Stimulated activated CD4-positive, alpha-beta T cell treated with anti-CD3 and anti-CD28 coated beads, Interleukin-2, amount 100 ng/mL, for 4 hours (primary cell): Measurements from ENCODE around the gene COA4.
A peak's percentile ranks its signal among the peaks of the same experiment; 100 is the strongest.
"Not testable (repeated sequence)": the region's sequence is repeated elsewhere in the genome, so short reads cannot be mapped to it uniquely, and the experiment has no call there.

Experiments
- DNase-seq: peaks from one replicate; pipeline ENCODE4 v3.0.0-alpha.2; 2020; ENCODE audit warnings: low read depth

COA4 gene

DNA sequence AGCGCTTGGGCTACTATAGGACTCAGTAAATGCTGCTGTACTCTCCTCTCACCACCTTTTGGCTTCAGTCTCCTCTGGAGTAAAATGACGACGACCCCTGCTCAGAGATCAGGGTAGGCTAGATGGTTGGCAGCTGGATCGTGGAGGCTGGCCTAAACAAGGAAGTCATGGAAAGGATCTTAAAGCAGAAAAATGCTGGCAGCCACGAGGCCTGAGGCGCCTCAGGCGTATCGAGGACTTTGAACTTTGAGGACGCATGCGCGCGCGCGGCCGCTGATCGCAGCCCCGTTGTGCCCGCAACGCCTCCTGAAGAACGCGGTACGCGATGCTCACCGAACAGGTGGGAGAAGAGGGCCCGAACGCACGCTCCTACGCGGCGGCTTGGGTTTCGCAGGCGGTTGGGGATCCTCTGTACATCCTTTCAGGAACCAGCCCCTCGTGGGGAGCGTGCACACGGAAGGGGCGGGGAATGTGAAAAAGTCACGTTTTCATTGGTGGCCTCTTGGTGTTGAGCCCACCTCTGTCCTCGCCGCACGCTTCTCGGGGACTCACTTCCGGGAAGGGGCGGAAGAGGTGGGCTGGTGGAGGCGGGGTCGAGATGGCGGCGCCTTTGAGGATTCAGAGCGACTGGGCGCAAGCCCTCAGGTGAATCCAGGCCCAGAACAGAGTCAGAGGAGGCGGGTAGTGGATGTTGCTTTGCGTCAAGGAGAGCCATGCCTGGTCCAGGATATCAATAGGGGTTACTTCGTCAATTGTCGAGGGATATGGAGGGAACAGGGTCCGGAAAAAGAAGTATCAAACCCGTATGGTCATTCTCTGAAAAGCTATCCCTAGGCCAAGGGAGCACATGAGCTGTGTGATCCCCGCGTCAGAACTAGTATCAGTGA, at the start of gene COA4, which contains the start of gene PAAF1:
COA4 (minus strand) TSS at position 423 of the 887 bp plus-strand sequence. CDS start 3,468 bp downstream, outside the sequence.
PAAF1 (plus strand) TSS at position 576 of the 887 bp plus-strand sequence; CDS start at position 599, 23 bp downstream.
- DNase-seq, result peak; percentile 93

DNA sequence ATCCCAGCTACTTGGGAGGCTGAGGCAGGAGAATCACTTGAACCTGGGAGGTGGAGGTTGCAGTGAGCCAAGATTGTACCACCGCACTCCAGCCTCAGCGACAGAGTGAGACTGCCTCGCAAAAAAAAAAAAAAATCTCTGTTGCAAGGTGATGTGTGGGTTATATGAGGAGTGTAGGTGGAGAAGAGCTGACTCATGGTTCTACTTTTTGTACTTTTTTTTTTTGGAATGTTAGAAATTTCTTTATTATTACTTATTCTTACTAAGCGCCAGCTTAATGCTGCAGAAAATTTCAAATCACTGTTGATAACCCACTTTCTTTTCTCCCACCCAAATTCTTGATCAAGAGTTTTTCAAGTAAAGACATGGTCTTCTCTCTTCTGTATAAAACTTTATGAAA, 44.5 kb upstream of the COA4 start:
- DNase-seq, result no peak

DNA sequence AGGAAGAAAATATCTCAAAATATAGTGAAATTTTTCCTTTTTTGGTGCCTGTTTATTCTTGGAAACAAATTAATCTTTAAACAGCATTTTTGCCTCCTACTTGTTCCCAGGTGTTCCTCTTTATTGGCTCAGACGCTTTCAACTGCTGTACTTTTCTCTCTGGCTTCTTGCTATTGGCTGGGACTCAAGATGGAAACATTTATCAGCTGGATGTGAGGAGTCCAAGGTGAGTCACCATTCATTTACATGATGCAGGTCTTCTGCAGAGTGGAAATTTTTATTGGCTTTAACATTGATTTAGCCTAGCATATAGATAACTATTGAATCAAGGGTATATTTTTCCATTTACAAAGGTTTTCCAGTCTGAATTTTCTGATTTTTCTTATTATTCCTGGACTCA, 39.8 kb upstream of the COA4 start:
- no peak for DNase-seq

- no peak for DNase-seq
Observed at GRCh38 chr11:73914284-73914683, 37.6 kb upstream of the COA4 start.

DNA sequence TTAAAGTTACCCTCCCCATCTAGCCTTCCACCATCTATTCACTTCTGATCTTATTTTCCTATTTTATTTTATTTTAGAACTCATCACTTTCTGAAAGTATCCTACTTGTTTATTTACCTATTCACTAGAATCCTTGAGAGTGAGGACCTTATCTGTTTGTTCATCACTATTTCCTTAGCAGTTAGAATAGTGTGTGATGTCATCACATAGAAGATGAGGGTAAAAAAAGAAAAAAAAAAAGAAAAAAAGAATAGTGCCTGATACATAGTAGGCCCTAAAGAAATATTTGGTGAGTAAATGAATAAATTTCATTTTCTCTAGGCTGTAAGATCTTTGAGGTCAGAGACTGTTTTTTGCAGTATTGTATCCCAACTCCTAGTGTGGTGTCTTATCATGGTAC, 36.8 kb upstream of the COA4 start:
- no peak for DNase-seq

DNA sequence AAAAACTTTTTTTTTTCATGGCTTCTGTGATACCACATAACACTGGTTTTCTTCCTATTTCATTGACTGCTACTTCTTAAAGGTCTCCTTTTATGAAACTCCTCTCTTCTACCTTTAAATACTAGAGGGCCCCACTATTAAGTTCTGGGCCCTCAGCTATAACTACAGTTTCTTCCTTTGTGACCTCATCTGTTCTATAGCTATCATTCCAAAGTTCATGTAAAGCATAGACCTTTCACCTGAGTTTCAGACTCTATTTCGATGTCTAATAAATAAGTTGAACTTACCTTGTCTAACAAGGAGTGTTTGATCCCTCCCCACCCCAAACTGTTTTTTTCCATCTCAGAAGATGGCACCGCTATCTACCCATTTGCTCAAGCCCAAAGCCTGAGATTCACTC, 35.4 kb upstream of the COA4 start:
- no peak for DNase-seq

DNA sequence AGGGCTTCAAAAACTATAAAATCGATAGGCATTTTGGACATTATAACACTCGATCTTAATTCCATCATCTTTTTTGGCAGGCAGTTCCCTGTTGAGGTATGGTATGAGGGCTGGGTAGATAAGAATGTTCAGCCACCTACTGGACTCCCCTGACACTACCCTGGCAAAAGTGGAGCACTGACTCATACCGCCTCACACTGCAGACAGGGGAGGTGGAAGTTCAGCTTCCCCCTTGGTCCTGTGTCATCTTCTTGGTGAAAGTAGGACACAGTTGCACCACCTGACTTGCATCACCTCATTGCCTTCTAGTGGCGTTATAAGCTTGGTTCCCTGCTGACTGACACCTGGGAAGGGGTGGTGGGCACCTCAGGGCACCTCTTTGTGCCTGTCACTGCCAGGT, 30.5 kb upstream of the COA4 start:
- DNase-seq, result no peak

DNA sequence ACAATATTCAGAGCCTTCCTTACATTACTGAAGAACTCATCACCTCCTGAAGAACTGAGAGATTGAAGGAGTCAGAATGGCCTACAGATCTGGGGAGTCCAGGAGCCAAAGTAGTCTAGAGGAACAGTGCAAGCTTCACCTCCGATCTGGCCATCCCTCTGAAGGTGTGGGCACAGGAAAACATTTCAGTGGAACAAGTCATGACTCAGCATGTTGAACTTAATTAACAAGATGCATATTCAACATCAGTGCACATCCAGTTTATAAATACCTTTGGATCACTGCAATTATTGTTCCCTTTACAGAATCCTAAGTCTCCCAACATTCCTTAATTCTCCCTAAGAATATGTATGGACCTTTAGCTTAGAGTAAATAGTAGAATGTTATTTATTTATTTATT, 25.7 kb upstream of the COA4 start:
- no peak for DNase-seq

GRCh38 chr11:73894725-73895335, 18.2 kb upstream of the COA4 start:
- no peak for DNase-seq

GRCh38 chr11:73893041-73893440, 16.4 kb upstream of the COA4 start:
- DNase-seq, result no peak

- no peak for DNase-seq
Observed at GRCh38 chr11:73889536-73889935, 12.9 kb upstream of the COA4 start.

GRCh38 chr11:73889019-73889418, 12.4 kb upstream of the COA4 start:
- DNase-seq, result no peak

GRCh38 chr11:73888244-73888643, 11.6 kb upstream of the COA4 start:
- DNase-seq, result no peak

- DNase-seq, result no peak
Observed at GRCh38 chr11:73883856-73884255, 7.2 kb upstream of the COA4 start.

- DNase-seq, result not testable (repeated sequence)
Observed at GRCh38 chr11:73880449-73880848, 3.8 kb upstream of the COA4 start.

DNA sequence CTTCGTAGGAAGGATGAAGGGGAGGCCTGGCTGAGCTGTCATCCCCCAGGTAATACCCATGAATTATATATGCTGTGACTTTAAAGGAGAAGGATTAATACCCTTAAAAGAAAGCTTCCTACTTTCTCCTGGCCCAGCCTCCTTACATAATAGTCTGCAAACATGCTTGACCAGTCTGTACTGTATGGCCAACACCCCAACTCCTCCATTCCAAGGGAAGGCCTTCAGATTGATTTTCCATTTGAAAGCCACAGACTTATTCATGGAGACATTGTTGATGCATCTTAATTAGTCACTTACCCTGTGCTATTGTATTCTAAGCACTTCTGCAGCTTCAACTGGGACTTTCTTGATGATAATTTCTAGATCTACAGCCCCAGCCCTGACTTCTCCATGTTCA, 2.1 kb upstream of the COA4 start:
- DNase-seq, result no peak

GRCh38 chr11:73875840-73876239, 806 bp downstream of the COA4 start:
- no peak for DNase-seq

GRCh38 chr11:73875380-73875779, 1.3 kb downstream of the COA4 start:
- DNase-seq, result no peak

- no peak for DNase-seq
Observed at GRCh38 chr11:73872749-73873357, 3.8 kb downstream of the COA4 start.

GRCh38 chr11:73870261-73870660, 6.4 kb downstream of the COA4 start:
- DNase-seq, result no peak

GRCh38 chr11:73869332-73869949, 7.2 kb downstream of the COA4 start:
- DNase-seq, result no peak

- no peak for DNase-seq
Observed at GRCh38 chr11:73866586-73866996, 10.1 kb downstream of the COA4 start.
